ENCODE data around the gene TTC8. TPM values are rescaled to one million over a fixed set of nuclear protein-coding genes. Genes with fewer than 3 reads are reported as not detected.

TTC8 gene
- total RNA-seq, 1 experiment from 2014 or later: 9.2 TPM

DNA sequence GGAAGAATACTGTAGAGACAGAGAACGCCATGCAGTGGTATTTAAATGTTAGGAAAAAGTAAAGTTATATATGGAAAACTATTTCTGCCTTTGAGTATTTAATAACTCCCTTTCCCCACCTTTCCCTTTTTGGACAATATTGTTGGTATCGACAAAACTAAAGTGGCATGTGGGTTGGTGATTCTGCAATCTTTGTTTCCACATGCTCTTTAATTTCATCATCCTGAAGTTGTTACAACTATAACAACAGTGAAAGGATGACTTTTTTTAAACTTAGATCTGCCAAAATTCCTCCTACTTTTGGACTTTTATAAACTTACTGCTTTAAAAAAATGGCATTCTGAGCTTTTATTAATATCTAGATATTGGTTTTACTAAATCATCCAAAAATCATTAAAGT, 25.3 kb downstream of the TTC8 start:
- TF ChIP-seq, protein P1, sequence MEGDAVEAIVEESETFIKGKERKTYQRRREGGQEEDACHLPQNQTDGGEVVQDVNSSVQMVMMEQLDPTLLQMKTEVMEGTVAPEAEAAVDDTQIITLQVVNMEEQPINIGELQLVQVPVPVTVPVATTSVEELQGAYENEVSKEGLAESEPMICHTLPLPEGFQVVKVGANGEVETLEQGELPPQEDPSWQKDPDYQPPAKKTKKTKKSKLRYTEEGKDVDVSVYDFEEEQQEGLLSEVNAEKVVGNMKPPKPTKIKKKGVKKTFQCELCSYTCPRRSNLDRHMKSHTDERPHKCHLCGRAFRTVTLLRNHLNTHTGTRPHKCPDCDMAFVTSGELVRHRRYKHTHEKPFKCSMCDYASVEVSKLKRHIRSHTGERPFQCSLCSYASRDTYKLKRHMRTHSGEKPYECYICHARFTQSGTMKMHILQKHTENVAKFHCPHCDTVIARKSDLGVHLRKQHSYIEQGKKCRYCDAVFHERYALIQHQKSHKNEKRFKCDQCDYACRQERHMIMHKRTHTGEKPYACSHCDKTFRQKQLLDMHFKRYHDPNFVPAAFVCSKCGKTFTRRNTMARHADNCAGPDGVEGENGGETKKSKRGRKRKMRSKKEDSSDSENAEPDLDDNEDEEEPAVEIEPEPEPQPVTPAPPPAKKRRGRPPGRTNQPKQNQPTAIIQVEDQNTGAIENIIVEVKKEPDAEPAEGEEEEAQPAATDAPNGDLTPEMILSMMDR (conservative IDR thresholded peaks at IDR 0.05): no peak
- Mint-ChIP-seq H3K4me3 (no peak overlapping the region), H3K27ac (no peak overlapping the region), H3K36me3 (ENCODE audit: insufficient read depth in 1 of 3, low read depth in 3 of 3) (peaks cover 0 to 9% (median 0%) of the 10 kb centered on the region in 3 experiments; a peak in 3 of 7 replicates), H3K27me3 (ENCODE audit: low read depth) (no peaks in the 10 kb centered on the region), H3K4me1 (peaks cover 32 to 38% of the 10 kb centered on the region in 2 experiments), H3K9me3 (no peaks in the 10 kb centered on the region)
- Histone ChIP-seq H3K27ac (ENCODE audit: insufficient read length, low read depth, low read length) (no peak overlapping the region), H3K4me2 (ENCODE audit: insufficient read depth, insufficient read length, low read length) (no peak overlapping the region), H3K79me1 (ENCODE audit: insufficient read depth, low read depth, low read length, poor library complexity, severe bottlenecking) (no peaks in the 10 kb centered on the region), H3K56ac (ENCODE audit: insufficient read length, low read depth, low read length) (no peak overlapping the region), H3K9ac (ENCODE audit: extremely low read depth, insufficient read length, low read length) (no peak overlapping the region), H2AFZ (ENCODE audit: low read length) (no peak overlapping the region), H4K8ac (replicated peaks; ENCODE audit: insufficient read length, low read depth, low read length) (no peak overlapping the region), H2AK5ac (ENCODE audit: insufficient read length, low read length) (no peak overlapping the region), H3K4ac (ENCODE audit: low read depth, low read length) (no peak overlapping the region), H2BK15ac (ENCODE audit: low read depth, low read length) (no peak overlapping the region), H3K23ac (ENCODE audit: insufficient read length, low read depth, low read length) (no peak overlapping the region), H3K4me1 (ENCODE audit: insufficient read depth, low read length) (peaks cover 4% of the 10 kb centered on the region; the same call in 1 of the 2 replicates), H4K5ac (ENCODE audit: insufficient read length, low read depth, low read length) (no peak overlapping the region), H4K91ac (ENCODE audit: insufficient read length, low read depth, low read length) (no peak overlapping the region), H3K23me2 (ENCODE audit: insufficient read length, low read depth, low read length, poor library complexity, severe bottlenecking) (no peaks in the 10 kb centered on the region), H3K18ac (ENCODE audit: insufficient read length, low read depth, low read length) (no peak overlapping the region), H3K9me3 (ENCODE audit: control insufficient read depth, low read depth, low read length) (no peaks in the 10 kb centered on the region), H2BK5ac (ENCODE audit: insufficient read length, low read length) (no peak overlapping the region), H4K20me1 (ENCODE audit: control insufficient read depth, insufficient read depth, insufficient read length) (no peaks in the 10 kb centered on the region), H3K27me3 (ENCODE audit: insufficient read depth, low read length) (no peaks in the 10 kb centered on the region), H3K79me2 (ENCODE audit: insufficient read depth, low read length) (no peaks in the 10 kb centered on the region), H3K14ac (ENCODE audit: insufficient read depth, low read length) (no peak overlapping the region), H2BK120ac (ENCODE audit: low read depth, low read length, poor library complexity, severe bottlenecking) (no peak overlapping the region), H2BK12ac (ENCODE audit: insufficient read length, low read depth, low read length) (no peak overlapping the region), H2BK20ac (ENCODE audit: low read depth, low read length, poor library complexity, severe bottlenecking) (no peak overlapping the region), H3T11ph (ENCODE audit: low read length) (no peak overlapping the region)
- DNase-seq: no peak
- WGBS (ENCODE audit: extremely low coverage, insufficient read length, low lambda C conversion rate): no CpG with 5 or more reads among the region's 2 CpGs

Data from H9 (cell line).